Measurements from ENCODE around the gene GDI1. TPM values are rescaled to one million over a fixed set of nuclear protein-coding genes. Genes with fewer than 3 reads are reported as not detected.

GDI1 gene
- total and polyA plus RNA-seq, 2 experiments from 2014 or later, result 131 to 190 TPM

GRCh38 chrX:154462396-154462795, 25.4 kb downstream of the GDI1 start:
- Histone ChIP-seq H3K27me3 (no peaks in the 10 kb centered on the region), H3K4me1 (ENCODE audit: low read depth) (no peaks in the 10 kb centered on the region), H3K4me3 (no peak overlapping the region), H3K27ac (no peak overlapping the region), H3K9me3 (ENCODE audit: low read depth) (no peaks in the 10 kb centered on the region), H3K36me3 (no peaks in the 10 kb centered on the region)
- no peak for DNase-seq (ENCODE audit: low read depth in 1 of 2, low spot score in 1 of 2)
- TF ChIP-seq, protein P1, sequence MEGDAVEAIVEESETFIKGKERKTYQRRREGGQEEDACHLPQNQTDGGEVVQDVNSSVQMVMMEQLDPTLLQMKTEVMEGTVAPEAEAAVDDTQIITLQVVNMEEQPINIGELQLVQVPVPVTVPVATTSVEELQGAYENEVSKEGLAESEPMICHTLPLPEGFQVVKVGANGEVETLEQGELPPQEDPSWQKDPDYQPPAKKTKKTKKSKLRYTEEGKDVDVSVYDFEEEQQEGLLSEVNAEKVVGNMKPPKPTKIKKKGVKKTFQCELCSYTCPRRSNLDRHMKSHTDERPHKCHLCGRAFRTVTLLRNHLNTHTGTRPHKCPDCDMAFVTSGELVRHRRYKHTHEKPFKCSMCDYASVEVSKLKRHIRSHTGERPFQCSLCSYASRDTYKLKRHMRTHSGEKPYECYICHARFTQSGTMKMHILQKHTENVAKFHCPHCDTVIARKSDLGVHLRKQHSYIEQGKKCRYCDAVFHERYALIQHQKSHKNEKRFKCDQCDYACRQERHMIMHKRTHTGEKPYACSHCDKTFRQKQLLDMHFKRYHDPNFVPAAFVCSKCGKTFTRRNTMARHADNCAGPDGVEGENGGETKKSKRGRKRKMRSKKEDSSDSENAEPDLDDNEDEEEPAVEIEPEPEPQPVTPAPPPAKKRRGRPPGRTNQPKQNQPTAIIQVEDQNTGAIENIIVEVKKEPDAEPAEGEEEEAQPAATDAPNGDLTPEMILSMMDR (IDR thresholded peaks at IDR 0.05; ENCODE audit: low read depth, low read length), result no peak

- Histone ChIP-seq H3K27me3 (no peaks in the 10 kb centered on the region), H3K9me3 (ENCODE audit: low read depth) (no peaks in the 10 kb centered on the region), H3K4me3 (no peak overlapping the region), H3K36me3 (no peaks in the 10 kb centered on the region), H3K4me1 (ENCODE audit: low read depth) (no peaks in the 10 kb centered on the region), H3K27ac (no peak overlapping the region)
- TF ChIP-seq, protein P1 (IDR thresholded peaks at IDR 0.05; ENCODE audit: low read depth, low read length), result no peak
- no peak for DNase-seq (ENCODE audit: low read depth in 1 of 2, low spot score in 1 of 2)
Measured at GRCh38 chrX:154463611-154464220, 26.8 kb downstream of the GDI1 start.

DNA sequence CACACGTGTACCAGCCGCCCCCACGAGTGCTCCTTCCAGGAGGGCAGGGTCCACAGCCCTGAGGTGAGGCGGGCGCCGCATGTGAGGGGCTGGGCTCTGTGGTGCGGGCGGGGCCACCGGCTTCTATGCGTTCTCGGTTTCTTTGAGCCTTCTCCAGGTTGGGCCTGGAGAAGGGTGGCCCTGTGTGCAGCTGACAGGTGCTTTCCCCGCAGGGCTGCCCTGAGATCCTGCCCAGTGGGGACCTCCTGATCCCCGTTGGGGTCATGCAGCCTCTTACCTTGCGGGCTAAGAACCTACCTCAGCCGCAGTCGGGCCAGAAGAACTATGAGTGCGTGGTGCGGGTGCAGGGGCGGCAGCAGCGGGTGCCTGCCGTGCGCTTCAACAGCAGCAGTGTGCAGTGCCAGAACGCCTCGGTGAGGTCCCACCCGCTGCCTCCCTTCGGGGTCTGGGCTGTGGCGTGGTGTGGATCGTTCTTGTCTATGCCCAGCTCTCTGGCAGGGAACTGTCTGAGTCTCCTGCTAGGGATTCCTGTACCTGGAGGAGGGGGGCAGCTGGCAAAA, 27.9 kb downstream of the GDI1 start:
- no peaks in the 10 kb centered on the region for H3K27me3 ChIP-seq
- H3K27ac ChIP-seq, result no peak overlapping the region
- no peaks in the 10 kb centered on the region for H3K36me3 ChIP-seq
- H3K9me3 ChIP-seq (ENCODE audit: low read depth), result no peaks in the 10 kb centered on the region
- no peaks in the 10 kb centered on the region for H3K4me1 ChIP-seq (ENCODE audit: low read depth)
- TF ChIP-seq, protein P1 (IDR thresholded peaks at IDR 0.05; ENCODE audit: low read depth, low read length), result no peak
- H3K4me3 ChIP-seq, result no peak overlapping the region
- DNase-seq (ENCODE audit: low read depth in 1 of 2, low spot score in 1 of 2), result no peak

- TF ChIP-seq, protein P1 (IDR thresholded peaks at IDR 0.05; ENCODE audit: low read depth, low read length), result no peak
- no peaks in the 10 kb centered on the region for H3K27me3 ChIP-seq
- H3K4me1 ChIP-seq (ENCODE audit: low read depth), result no peaks in the 10 kb centered on the region
- no peak for DNase-seq (ENCODE audit: low read depth in 1 of 2, low spot score in 1 of 2)
- no peaks in the 10 kb centered on the region for H3K36me3 ChIP-seq
- H3K27ac ChIP-seq, result no peak overlapping the region
- H3K4me3 ChIP-seq, result no peak overlapping the region
- H3K9me3 ChIP-seq (ENCODE audit: low read depth), result no peaks in the 10 kb centered on the region
Measured at GRCh38 chrX:154465601-154466000, 28.6 kb downstream of the GDI1 start.

DNA sequence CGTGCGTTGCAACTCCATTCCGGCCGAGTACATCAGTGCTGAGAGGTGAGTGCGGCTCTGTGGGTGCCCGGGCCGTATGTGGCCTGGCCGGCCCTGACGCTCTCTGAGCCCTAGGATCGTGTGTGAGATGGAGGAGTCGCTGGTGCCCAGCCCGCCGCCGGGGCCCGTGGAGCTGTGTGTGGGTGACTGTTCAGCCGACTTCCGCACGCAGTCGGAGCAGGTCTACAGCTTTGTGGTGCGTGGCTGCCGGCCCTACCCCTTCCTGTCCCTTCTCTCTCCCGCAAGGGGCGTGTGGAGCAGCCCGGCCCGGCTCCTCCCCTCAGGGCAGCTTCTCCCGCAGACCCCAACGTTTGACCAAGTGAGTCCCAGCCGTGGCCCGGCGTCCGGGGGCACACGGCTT, 29.1 kb downstream of the GDI1 start:
- Histone ChIP-seq H3K9me3 (ENCODE audit: low read depth) (no peaks in the 10 kb centered on the region), H3K4me3 (no peak overlapping the region), H3K4me1 (ENCODE audit: low read depth) (no peaks in the 10 kb centered on the region), H3K27ac (no peak overlapping the region), H3K27me3 (no peaks in the 10 kb centered on the region), H3K36me3 (no peaks in the 10 kb centered on the region)
- TF ChIP-seq, protein P1 (IDR thresholded peaks at IDR 0.05; ENCODE audit: low read depth, low read length), result no peak
- DNase-seq (ENCODE audit: low read depth in 1 of 2, low spot score in 1 of 2), result no peak
